HG03103 (cell line): ENCODE results near the gene VAV2.

Experiments used
- ATAC-seq: cut with Tn5 transposase; IDR thresholded peaks from one replicate; pipeline ENCODE4 v1.9.1; 2021; ENCODE audit warnings: low read depth; ENCODE audit not compliant: unreplicated experiment

The VAV2 gene

GRCh38 chr9:133880851-133881661 lies 111.1 kb downstream of the VAV2 start:
- ATAC-seq: no peak

GRCh38 chr9:133880136-133880535 lies 112.0 kb downstream of the VAV2 start:
- no peak for ATAC-seq

GRCh38 chr9:133879615-133880014 lies 112.5 kb downstream of the VAV2 start:
- no peak for ATAC-seq

GRCh38 chr9:133878402-133878801 lies 113.7 kb downstream of the VAV2 start:
- ATAC-seq: no peak

GRCh38 chr9:133877967-133878366 lies 114.2 kb downstream of the VAV2 start:
- ATAC-seq: no peak

GRCh38 chr9:133877327-133877726 lies 114.8 kb downstream of the VAV2 start:
- ATAC-seq: no peak

- no peak for ATAC-seq
Observed at GRCh38 chr9:133876836-133877235, 115.3 kb downstream of the VAV2 start.

- ATAC-seq: no peak
Observed at GRCh38 chr9:133876144-133876543, 116.0 kb downstream of the VAV2 start.

GRCh38 chr9:133875131-133875530 lies 117.0 kb downstream of the VAV2 start:
- no peak for ATAC-seq

- ATAC-seq: no peak
Observed at GRCh38 chr9:133874659-133875058, 117.5 kb downstream of the VAV2 start.

- no peak for ATAC-seq
Observed at GRCh38 chr9:133874060-133874657, 118.0 kb downstream of the VAV2 start.

- no peak for ATAC-seq
Observed at GRCh38 chr9:133873461-133873891, 118.6 kb downstream of the VAV2 start.

- no peak for ATAC-seq
Observed at GRCh38 chr9:133873009-133873408, 119.1 kb downstream of the VAV2 start.

GRCh38 chr9:133870598-133871595 lies 121.2 kb downstream of the VAV2 start:
- no peak for ATAC-seq

GRCh38 chr9:133869674-133870405 lies 122.3 kb downstream of the VAV2 start:
- ATAC-seq: no peak

GRCh38 chr9:133868203-133868602 lies 123.9 kb downstream of the VAV2 start:
- no peak for ATAC-seq

GRCh38 chr9:133866946-133867345 lies 125.2 kb downstream of the VAV2 start:
- no peak for ATAC-seq

- ATAC-seq: no peak
Observed at GRCh38 chr9:133864011-133864410, 128.1 kb downstream of the VAV2 start.

- ATAC-seq: no peak
Observed at GRCh38 chr9:133863257-133863592, 128.9 kb downstream of the VAV2 start.

GRCh38 chr9:133862585-133863256 lies 129.4 kb downstream of the VAV2 start:
- no peak for ATAC-seq
